HepG2 (cell line): Measurements from ENCODE around the gene TYMP. TPM values are rescaled to one million over a fixed set of nuclear protein-coding genes. Genes with fewer than 3 reads are reported as not detected.

Source experiments
- ATF6 ChIP-seq: sonication (generic); formaldehyde crosslinking; conservative IDR thresholded peaks from 2 replicates; pipeline ENCODE4 v1.4.0; 2020; ENCODE audit warnings: missing genetic modification reagents
- EHMT2 ChIP-seq: fragments of 200-600 bp; sonication (generic); IDR thresholded peaks from 2 replicates; pipeline ENCODE4 v1.7.0; 2017; ENCODE audit warnings: antibody characterized with exemption, low read depth, low read length, borderline replicate concordance
- GTF2F1 ChIP-seq: fragments of 150-350 bp; IDR thresholded peaks from 2 replicates; pipeline ENCODE4 v1.6.1; 2014; ENCODE audit warnings: low read length
- HIVEP1 ChIP-seq: sonication (generic); formaldehyde crosslinking; IDR thresholded peaks from 2 replicates; pipeline ENCODE4 v1.4.0; 2020; ENCODE audit warnings: mild to moderate bottlenecking, missing genetic modification reagents
- HOXA7 ChIP-seq: sonication (generic); formaldehyde crosslinking; IDR thresholded peaks from 2 replicates; pipeline ENCODE4 v1.8.1; 2022; ENCODE audit warnings: mild to moderate bottlenecking, missing genetic modification reagents, moderate library complexity
- MTA1 ChIP-seq: sonication (generic); formaldehyde crosslinking; IDR thresholded peaks from 2 replicates; pipeline ENCODE4 v1.4.0; 2020; ENCODE audit warnings: missing genetic modification reagents, mild to moderate bottlenecking, borderline replicate concordance
- NCOA2 ChIP-seq: sonication (generic); formaldehyde crosslinking; IDR thresholded peaks from 2 replicates; pipeline ENCODE4 v1.8.0; 2022; ENCODE audit warnings: inconsistent platforms
- NFIC ChIP-seq: IDR thresholded peaks from 2 replicates; pipeline ENCODE4 v1.6.1; 2012; ENCODE audit warnings: mild to moderate bottlenecking, low read length, inconsistent platforms
- PITX1 ChIP-seq: sonication (generic); formaldehyde crosslinking; IDR thresholded peaks from 2 replicates; pipeline ENCODE4 v1.5.1; 2020; ENCODE audit warnings: mild to moderate bottlenecking, missing genetic modification reagents
- SMAD3 ChIP-seq: sonication (generic); formaldehyde crosslinking; IDR thresholded peaks from 2 replicates; pipeline ENCODE4 v1.4.0; 2020; ENCODE audit warnings: missing genetic modification reagents
- SOX5 ChIP-seq: IDR thresholded peaks from 2 replicates; pipeline ENCODE4 v1.6.1; 2016; ENCODE audit warnings: borderline replicate concordance
- TOPORS ChIP-seq: sonication (generic); formaldehyde crosslinking; IDR thresholded peaks from 2 replicates; pipeline ENCODE4 v1.8.0; 2023; ENCODE audit warnings: mild to moderate bottlenecking, missing genetic modification reagents
- ZNF276 ChIP-seq: sonication (generic); formaldehyde crosslinking; IDR thresholded peaks from 2 replicates; pipeline ENCODE4 v1.4.0; 2020; ENCODE audit warnings: mild to moderate bottlenecking, low read depth, missing genetic modification reagents
- ZNF567 ChIP-seq: sonication (generic); formaldehyde crosslinking; IDR thresholded peaks from 2 replicates; pipeline ENCODE4 v1.8.1; 2023; ENCODE audit warnings: mild to moderate bottlenecking, missing genetic modification reagents, borderline replicate concordance
- ZNF7 ChIP-seq: IDR thresholded peaks from 2 replicates; pipeline ENCODE4 v1.6.1; 2016; ENCODE audit warnings: missing biosample characterization, missing genetic modification reagents
- polyA plus RNA-seq, 8 experiments: library from polyadenylated mRNA; depleted of rRNA in 3 of 8; stranded (reverse) in 7 of 8; unstranded in 1 of 8; fragments of >200 nt; fragmentation: Illumina TruSeq in 4 of 8; extraction: Trizol in 4 of 8; gene quantifications; 2 replicates each; pipeline versions ENCODE4 v1.2.1 to v1.2.3, GENCODE V29; 2011 to 2016; ENCODE audit warnings: low read depth in 4 of 8, missing spikeins in 1 of 8, mixed read lengths in 1 of 8; ENCODE audit not compliant: insufficient read depth in 1 of 8
- total RNA-seq, 5 experiments: library from RNA; depleted of rRNA; stranded (reverse); fragments of >200 nt; fragmentation: Illumina TruSeq; extraction: Trizol; gene quantifications; 2 replicates each; pipeline ENCODE4 v1.2.3, GENCODE V29; 2016; ENCODE audit warnings: low read depth in 1 of 5
- TF ChIP-seq, protein P1 (sequence below): sonication (generic); formaldehyde crosslinking; IDR thresholded peaks from 2 replicates; pipeline ENCODE4 v1.4.0; 2020; ENCODE audit warnings: missing genetic modification reagents, borderline replicate concordance
- TF ChIP-seq, protein P2 (sequence below): sonication (generic); formaldehyde crosslinking; IDR thresholded peaks from 2 replicates; pipeline ENCODE4 v1.4.0; 2020; ENCODE audit warnings: missing genetic modification reagents

The TYMP gene
- total and polyA plus RNA-seq, 2 of the 13 experiments (the other 11 are each of a cell fraction or from before 2014, with no cell fraction given) = 3.9 to 4.3 TPM

GRCh38 chr22:50524676-50525103 lies 5.1 kb downstream of the TYMP start (continued):
- TF ChIP-seq ZNF276 (CRISPR knock-in tag) (no peak), HOXA7 (CRISPR knock-in tag) (no peak), SOX5 (CRISPR knock-in tag) (no peak), PITX1 (no peak), GTF2F1 (no peak), HIVEP1 (no peak), TOPORS (CRISPR knock-in tag) (no peak), NFIC (no peak), ATF6 (CRISPR knock-in tag) (no peak), SMAD3 (CRISPR knock-in tag) (no peak), ZNF567 (CRISPR knock-in tag) (no peak), NCOA2 (CRISPR knock-in tag) (no peak), MTA1 (CRISPR knock-in tag) (no peak), ZNF7 (CRISPR knock-in tag) (no peak), EHMT2 (no peak)
- TF ChIP-seq, protein P1, sequence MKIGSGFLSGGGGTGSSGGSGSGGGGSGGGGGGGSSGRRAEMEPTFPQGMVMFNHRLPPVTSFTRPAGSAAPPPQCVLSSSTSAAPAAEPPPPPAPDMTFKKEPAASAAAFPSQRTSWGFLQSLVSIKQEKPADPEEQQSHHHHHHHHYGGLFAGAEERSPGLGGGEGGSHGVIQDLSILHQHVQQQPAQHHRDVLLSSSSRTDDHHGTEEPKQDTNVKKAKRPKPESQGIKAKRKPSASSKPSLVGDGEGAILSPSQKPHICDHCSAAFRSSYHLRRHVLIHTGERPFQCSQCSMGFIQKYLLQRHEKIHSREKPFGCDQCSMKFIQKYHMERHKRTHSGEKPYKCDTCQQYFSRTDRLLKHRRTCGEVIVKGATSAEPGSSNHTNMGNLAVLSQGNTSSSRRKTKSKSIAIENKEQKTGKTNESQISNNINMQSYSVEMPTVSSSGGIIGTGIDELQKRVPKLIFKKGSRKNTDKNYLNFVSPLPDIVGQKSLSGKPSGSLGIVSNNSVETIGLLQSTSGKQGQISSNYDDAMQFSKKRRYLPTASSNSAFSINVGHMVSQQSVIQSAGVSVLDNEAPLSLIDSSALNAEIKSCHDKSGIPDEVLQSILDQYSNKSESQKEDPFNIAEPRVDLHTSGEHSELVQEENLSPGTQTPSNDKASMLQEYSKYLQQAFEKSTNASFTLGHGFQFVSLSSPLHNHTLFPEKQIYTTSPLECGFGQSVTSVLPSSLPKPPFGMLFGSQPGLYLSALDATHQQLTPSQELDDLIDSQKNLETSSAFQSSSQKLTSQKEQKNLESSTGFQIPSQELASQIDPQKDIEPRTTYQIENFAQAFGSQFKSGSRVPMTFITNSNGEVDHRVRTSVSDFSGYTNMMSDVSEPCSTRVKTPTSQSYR = no peak
- TF ChIP-seq, protein P2, sequence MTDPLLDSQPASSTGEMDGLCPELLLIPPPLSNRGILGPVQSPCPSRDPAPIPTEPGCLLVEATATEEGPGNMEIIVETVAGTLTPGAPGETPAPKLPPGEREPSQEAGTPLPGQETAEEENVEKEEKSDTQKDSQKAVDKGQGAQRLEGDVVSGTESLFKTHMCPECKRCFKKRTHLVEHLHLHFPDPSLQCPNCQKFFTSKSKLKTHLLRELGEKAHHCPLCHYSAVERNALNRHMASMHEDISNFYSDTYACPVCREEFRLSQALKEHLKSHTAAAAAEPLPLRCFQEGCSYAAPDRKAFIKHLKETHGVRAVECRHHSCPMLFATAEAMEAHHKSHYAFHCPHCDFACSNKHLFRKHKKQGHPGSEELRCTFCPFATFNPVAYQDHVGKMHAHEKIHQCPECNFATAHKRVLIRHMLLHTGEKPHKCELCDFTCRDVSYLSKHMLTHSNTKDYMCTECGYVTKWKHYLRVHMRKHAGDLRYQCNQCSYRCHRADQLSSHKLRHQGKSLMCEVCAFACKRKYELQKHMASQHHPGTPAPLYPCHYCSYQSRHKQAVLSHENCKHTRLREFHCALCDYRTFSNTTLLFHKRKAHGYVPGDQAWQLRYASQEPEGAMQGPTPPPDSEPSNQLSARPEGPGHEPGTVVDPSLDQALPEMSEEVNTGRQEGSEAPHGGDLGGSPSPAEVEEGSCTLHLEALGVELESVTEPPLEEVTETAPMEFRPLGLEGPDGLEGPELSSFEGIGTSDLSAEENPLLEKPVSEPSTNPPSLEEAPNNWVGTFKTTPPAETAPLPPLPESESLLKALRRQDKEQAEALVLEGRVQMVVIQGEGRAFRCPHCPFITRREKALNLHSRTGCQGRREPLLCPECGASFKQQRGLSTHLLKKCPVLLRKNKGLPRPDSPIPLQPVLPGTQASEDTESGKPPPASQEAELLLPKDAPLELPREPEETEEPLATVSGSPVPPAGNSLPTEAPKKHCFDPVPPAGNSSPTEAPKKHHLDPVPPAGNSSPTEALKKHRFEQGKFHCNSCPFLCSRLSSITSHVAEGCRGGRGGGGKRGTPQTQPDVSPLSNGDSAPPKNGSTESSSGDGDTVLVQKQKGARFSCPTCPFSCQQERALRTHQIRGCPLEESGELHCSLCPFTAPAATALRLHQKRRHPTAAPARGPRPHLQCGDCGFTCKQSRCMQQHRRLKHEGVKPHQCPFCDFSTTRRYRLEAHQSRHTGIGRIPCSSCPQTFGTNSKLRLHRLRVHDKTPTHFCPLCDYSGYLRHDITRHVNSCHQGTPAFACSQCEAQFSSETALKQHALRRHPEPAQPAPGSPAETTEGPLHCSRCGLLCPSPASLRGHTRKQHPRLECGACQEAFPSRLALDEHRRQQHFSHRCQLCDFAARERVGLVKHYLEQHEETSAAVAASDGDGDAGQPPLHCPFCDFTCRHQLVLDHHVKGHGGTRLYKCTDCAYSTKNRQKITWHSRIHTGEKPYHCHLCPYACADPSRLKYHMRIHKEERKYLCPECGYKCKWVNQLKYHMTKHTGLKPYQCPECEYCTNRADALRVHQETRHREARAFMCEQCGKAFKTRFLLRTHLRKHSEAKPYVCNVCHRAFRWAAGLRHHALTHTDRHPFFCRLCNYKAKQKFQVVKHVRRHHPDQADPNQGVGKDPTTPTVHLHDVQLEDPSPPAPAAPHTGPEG (CRISPR knock-in tag) = no peak
